WI38 (cell line): ENCODE results near the gene EXO5.
"Not testable (repeated sequence)": the region's sequence is repeated elsewhere in the genome, so short reads cannot be mapped to it uniquely, and the experiment has no call there.

Source experiments
- H3K4me3 ChIP-seq: 2 replicates; pipeline ENCODE4 v1.5.1; 2011; ENCODE audit warnings: low read depth, mild to moderate bottlenecking, control low read depth, low read length
- TF ChIP-seq, protein P1 (sequence below): IDR thresholded peaks from 2 replicates; pipeline ENCODE4 v1.5.1; 2012; ENCODE audit warnings: low read depth, mild to moderate bottlenecking, control low read depth, low read length

Gene EXO5

DNA sequence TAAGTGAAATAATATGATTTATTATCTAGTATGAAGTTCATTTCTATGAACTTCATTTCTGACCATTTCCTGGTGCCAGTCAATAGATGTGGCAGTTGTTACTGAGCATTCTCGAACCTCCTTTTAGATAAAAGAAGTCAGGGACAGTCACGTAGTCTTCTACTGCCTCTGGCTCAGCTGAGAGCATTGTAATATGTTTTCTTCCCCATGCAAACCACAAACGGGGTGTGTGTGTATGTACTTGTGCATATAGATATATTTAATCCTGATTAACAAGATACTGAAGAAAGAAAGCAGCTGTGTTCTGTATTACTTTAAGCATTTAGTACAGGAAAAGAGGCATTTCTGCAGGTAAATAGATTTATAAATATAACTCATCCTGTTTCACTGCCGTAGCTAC is 44.5 kb downstream of the EXO5 start:
- TF ChIP-seq, protein P1, sequence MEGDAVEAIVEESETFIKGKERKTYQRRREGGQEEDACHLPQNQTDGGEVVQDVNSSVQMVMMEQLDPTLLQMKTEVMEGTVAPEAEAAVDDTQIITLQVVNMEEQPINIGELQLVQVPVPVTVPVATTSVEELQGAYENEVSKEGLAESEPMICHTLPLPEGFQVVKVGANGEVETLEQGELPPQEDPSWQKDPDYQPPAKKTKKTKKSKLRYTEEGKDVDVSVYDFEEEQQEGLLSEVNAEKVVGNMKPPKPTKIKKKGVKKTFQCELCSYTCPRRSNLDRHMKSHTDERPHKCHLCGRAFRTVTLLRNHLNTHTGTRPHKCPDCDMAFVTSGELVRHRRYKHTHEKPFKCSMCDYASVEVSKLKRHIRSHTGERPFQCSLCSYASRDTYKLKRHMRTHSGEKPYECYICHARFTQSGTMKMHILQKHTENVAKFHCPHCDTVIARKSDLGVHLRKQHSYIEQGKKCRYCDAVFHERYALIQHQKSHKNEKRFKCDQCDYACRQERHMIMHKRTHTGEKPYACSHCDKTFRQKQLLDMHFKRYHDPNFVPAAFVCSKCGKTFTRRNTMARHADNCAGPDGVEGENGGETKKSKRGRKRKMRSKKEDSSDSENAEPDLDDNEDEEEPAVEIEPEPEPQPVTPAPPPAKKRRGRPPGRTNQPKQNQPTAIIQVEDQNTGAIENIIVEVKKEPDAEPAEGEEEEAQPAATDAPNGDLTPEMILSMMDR = no peak
- H3K4me3 ChIP-seq = no peak overlapping the region

DNA sequence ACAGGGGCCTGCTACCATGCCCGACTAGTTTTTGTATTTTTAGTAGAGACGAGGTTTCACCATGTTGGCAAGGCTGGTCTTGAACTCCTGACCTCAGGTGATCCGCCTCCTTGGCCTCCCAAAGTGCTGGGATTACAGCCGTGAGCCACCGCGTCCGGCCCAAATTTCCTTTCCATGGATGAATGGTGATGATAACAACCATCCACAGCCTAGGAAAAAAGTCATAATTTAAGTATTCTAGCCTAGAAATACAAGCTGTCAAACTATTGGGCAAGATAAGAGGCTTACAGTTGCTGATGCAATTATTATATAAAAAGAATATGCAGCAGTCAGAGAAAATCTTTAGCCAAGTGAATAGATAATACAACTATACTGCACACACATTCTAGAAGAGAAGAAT is 46.2 kb downstream of the EXO5 start:
- not testable (repeated sequence) for H3K4me3 ChIP-seq

DNA sequence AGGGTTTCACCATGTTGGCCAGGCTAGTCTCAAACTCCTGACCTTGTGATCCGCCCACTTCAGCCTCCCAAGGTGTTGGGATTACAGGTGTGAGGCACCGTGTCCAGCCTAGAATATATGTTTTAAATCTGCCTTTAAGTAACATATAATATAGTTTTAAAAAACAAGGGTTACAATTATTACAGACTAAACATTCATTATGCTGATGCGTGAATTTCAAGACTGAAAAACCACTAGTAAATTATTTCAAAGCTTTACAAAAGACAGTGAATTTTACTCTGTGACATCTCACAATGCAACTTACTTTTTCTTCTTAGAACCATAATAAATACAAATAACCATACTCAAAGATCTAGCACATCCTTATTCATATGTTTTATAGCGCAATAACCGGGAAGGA is 47.6 kb downstream of the EXO5 start:
- H3K4me3 ChIP-seq = no peak overlapping the region
- TF ChIP-seq, protein P1 = no peak

DNA sequence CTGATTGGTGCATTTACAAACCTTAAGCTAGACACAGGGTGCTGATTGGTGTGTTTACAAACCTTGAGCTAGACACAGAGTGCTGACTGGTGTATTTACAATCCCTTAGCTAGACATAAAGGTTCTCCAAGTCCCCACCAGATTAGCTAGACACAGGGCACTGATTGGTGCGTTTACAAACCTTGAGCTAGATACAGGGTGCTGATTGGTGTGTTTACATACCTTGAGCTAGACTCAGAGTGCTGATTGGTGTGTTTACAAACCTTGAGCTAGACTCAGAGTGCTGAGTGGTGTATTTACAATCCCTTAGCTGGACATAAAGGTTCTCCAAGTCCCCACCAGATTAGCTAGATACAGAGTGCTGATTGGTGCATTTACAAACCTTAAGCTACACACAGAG is 49.7 kb downstream of the EXO5 start:
- H3K4me3 ChIP-seq = not testable (repeated sequence)

DNA sequence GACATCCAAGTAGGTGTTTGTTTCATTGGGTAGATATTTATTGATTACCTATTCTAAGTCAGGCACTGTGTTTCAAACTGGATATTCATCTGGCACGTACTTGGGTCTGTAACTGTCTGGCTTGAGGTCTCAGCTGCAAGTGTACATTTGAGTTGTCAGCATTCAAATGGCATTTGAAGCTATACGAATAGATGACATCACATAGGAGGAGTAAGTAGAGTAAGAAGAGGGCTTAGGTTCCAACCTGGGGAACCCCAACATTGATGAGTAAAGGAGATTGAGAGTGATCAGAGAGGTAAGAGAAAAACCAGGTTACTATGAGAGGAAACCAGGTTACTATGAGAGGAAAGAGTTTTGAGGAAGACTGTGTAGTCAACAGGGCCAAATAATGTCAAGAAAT is 53.6 kb downstream of the EXO5 start:
- no peak overlapping the region for H3K4me3 ChIP-seq
- TF ChIP-seq, protein P1 = no peak

DNA sequence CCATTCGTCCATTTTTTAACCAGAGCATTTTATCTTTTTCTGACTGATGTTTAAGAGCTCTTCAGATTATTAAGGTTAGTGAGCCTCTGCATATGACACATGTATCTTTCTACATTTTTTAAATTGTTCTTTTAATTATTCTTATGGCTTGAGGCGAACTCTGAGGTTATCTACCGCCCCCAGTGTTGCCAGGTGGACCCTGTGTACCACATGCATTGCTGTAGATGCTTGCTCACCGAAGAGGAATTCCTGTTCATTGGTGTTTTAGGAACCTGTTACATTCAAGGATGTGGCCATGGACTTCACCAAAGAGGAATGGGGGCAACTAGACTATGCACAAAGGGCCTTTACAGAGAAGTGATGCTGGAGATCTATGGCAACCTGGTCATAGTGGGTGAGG is 54.7 kb downstream of the EXO5 start:
- TF ChIP-seq, protein P1 = no peak
- no peak overlapping the region for H3K4me3 ChIP-seq

DNA sequence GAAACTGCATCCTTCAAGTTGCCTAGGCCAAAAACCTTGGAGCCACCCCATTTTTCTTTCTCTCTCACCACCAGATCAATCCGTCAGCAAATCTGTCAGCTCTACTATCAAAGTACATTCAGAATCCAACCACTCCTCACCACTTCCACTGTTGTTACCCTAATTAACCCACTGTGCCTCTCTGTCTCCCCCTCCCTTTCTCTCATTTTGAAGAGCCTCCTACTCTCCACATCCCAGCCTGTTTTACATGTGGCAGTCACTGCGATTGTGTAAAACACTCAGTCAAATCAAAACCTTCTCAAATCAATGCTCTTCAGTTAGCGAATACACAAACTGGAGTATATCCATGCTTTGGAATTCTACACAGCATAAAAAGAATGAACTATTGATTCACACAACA is 55.9 kb downstream of the EXO5 start:
- no peak overlapping the region for H3K4me3 ChIP-seq
- TF ChIP-seq, protein P1 = no peak

DNA sequence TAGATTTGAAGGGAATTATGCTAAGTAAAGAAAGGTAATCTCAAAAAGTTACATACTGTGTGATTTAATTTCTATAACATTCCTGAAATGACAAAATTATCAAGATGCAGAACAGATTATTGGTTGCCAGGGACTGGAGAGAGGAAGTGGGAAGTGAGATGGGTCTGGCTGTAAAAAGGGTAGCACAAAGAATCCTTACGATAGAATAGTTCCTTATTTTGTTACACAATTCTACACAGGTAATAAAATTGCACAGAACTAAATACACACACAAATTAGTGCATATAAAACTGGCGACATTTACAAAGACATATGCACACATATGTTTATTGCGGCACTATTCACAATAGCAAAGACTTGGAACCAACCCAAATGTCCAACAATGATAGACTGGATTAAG is 56.3 kb downstream of the EXO5 start:
- TF ChIP-seq, protein P1 = no peak

More for the DNA sequence above, 56.3 kb downstream of the EXO5 start:
- H3K4me3 ChIP-seq = no peak overlapping the region
